ENCODE data around the gene PRMT9. TPM values are rescaled to one million over a fixed set of nuclear protein-coding genes. Genes with fewer than 3 reads are reported as not detected.

The PRMT9 gene
- total and polyA plus RNA-seq, 2 of the 4 experiments (the other 2 are of a cell fraction): 5.0 to 14.2 TPM

GRCh38 chr4:147620315-147620714, 63.6 kb downstream of the PRMT9 start:
- Histone ChIP-seq H3K56ac (ENCODE audit: extremely low read depth, insufficient read depth, low read length) (no peak overlapping the region), H3K23ac (ENCODE audit: low read depth, low read length) (peak overlapping the region; percentile 5; the same call in 1 of the 2 replicates), H4K5ac (ENCODE audit: low read depth, low read length) (no peak overlapping the region), H3K4me1 (ENCODE audit: control insufficient read depth, insufficient read depth, low read length) (peaks cover 2% of the 10 kb centered on the region; the same call in 1 of the 2 replicates), H2AFZ (replicated peaks; ENCODE audit: low read length, poor library complexity) (no peak overlapping the region), H2AK9ac (replicated peaks; ENCODE audit: low read depth, low read length, poor library complexity) (no peak overlapping the region), H3K18ac (ENCODE audit: low read depth, low read length) (no peak overlapping the region), H3K27ac (ENCODE audit: insufficient read depth, low read length) (no peak overlapping the region), H3K79me1 (ENCODE audit: low read depth in 1 of 2, low read length in 2 of 2) (peaks cover 26 to 40% of the 10 kb centered on the region in 2 experiments), H3K4me2 (ENCODE audit: low read depth, low read length) (peak overlapping the region; percentile 43), H3K4me3 (ENCODE audit: insufficient read depth, low read depth, low read length) (no peak overlapping the region), H3K14ac (replicated peaks; ENCODE audit: low read depth, low read length) (no peak overlapping the region), H4K20me1 (ENCODE audit: insufficient read depth, low read length) (no peaks in the 10 kb centered on the region), H3K27me3 (ENCODE audit: control insufficient read depth, insufficient read depth, low read length) (no peaks in the 10 kb centered on the region), H4K91ac (ENCODE audit: insufficient read depth, low read depth, low read length) (no peak overlapping the region), H3K4ac (ENCODE audit: low read depth, low read length) (no peak overlapping the region), H3K36me3 (ENCODE audit: control insufficient read depth, insufficient read depth, low read length) (peaks cover 16% of the 10 kb centered on the region), H2BK15ac (ENCODE audit: low read depth, low read length) (no peak overlapping the region), H3K9me3 (ENCODE audit: control insufficient read depth, insufficient read depth, low read length) (no peaks in the 10 kb centered on the region), H3K9me1 (ENCODE audit: insufficient read depth, low read length) (no peaks in the 10 kb centered on the region; the same call in 1 of the 2 replicates), H4K8ac (ENCODE audit: low read depth in 2 of 2, low read length in 2 of 2) (no peak overlapping the region), H3K9ac (ENCODE audit: low read depth, low read length) (no peak overlapping the region), H2BK20ac (ENCODE audit: low read depth, low read length) (no peak overlapping the region), H2AK5ac (ENCODE audit: low read depth, low read length) (no peak overlapping the region), H2BK5ac (ENCODE audit: low read depth, low read length, poor library complexity, severe bottlenecking) (no peak overlapping the region), H2BK120ac (ENCODE audit: low read depth, low read length) (no peak overlapping the region)
- ChIA-PET CTCF (no interaction called here), POLR2A (ENCODE audit: unreplicated experiment) (interaction anchor here (0.6 kb wide), 1 partner anchor 11 kb away, joined by 3 read pairs; no protein-coding TSS in a partner anchor)
- DNase-seq (no peak), ATAC-seq (ENCODE audit: low read depth) (no peak)
- in situ Hi-C loops (cut with MboI; ENCODE audit: low sequenced_read_pairs) (no loop called here), dilution Hi-C loops (cut with HindIII; ENCODE audit: low sequenced_read_pairs, unreplicated experiment) (no loop called here), intact Hi-C loops (cut with micrococcal nuclease) (loop anchor here (5.0 kb wide), 1 partner anchor 47 kb away; no protein-coding TSS in a partner anchor)
- no peak for TF ChIP-seq SMC3 (IDR thresholded peaks at IDR 0.05; ENCODE audit: low read depth, low read length)
- no peak for TF ChIP-seq CHD1 (IDR thresholded peaks at IDR 0.05; ENCODE audit: low read depth, low read length)
- TF ChIP-seq MAZ (IDR thresholded peaks at IDR 0.05; ENCODE audit: borderline replicate concordance, low read depth, low read length): no peak
- TF ChIP-seq ELK1 (IDR thresholded peaks at IDR 0.05; ENCODE audit: borderline replicate concordance, low read depth, low read length): no peak
- TF ChIP-seq CEBPB (IDR thresholded peaks at IDR 0.05; ENCODE audit: low read depth, low read length): no peak
- no peak for TF ChIP-seq CTCF (conservative IDR thresholded peaks at IDR 0.05; ENCODE audit: low read depth, low read length)
- TF ChIP-seq BHLHE40 (IDR thresholded peaks at IDR 0.05; ENCODE audit: low read depth, low read length): no peak
- no peak for TF ChIP-seq RCOR1 (IDR thresholded peaks at IDR 0.05; ENCODE audit: insufficient replicate concordance, low read length)
- TF ChIP-seq MXI1 (IDR thresholded peaks at IDR 0.05; ENCODE audit: borderline replicate concordance, low read depth, low read length): no peak
- 83% methylated on average over 2 of the region's 2 CpGs; no CpG with 5 or more reads in 1 of the 2 experiments for WGBS, 2 experiments (ENCODE audit: extremely low coverage in 2 of 2, insufficient read length in 1 of 2)
- BruUV-seq (replicated peaks): no TSS peak

Measured in IMR-90 (cell line).